Measurements from ENCODE around the gene CEP350.

DNA sequence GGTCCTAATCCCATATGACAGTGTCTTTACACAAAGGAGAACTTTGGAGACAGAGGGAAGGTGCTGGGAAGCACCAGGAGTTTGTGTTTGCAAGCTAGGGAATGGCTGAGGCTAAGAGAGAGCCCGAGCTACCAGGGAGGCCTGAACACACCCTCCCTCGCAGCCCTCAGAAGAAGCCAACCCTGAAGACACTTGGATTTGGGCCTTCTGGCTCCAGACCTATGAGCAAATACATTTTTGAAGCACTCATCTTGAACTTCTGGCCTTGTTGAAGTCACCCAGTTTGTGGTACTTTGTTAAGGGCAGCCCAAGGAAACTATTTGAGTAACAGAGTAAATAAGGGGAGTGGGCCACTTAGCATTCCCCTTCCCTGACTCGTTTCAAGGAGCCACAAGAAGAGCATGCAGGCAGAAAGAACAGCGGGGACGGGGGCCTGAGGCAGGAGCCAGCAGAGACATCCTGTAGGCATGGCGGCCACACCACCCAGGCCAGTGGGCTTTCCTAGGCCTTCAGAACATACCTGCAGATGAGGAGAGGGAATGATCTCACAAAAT lies 186.8 kb downstream of the CEP350 start:
- no peak for TF ChIP-seq EP300 (IDR thresholded peaks at IDR 0.05)
- TF ChIP-seq, protein P1, sequence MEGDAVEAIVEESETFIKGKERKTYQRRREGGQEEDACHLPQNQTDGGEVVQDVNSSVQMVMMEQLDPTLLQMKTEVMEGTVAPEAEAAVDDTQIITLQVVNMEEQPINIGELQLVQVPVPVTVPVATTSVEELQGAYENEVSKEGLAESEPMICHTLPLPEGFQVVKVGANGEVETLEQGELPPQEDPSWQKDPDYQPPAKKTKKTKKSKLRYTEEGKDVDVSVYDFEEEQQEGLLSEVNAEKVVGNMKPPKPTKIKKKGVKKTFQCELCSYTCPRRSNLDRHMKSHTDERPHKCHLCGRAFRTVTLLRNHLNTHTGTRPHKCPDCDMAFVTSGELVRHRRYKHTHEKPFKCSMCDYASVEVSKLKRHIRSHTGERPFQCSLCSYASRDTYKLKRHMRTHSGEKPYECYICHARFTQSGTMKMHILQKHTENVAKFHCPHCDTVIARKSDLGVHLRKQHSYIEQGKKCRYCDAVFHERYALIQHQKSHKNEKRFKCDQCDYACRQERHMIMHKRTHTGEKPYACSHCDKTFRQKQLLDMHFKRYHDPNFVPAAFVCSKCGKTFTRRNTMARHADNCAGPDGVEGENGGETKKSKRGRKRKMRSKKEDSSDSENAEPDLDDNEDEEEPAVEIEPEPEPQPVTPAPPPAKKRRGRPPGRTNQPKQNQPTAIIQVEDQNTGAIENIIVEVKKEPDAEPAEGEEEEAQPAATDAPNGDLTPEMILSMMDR (IDR thresholded peaks at IDR 0.05): no peak
- no peak for TF ChIP-seq POLR2AphosphoS5 (IDR thresholded peaks at IDR 0.05)
